K562 (cell line): ENCODE results near the gene RPP25. TPM values are rescaled to one million over a fixed set of nuclear protein-coding genes. Genes with fewer than 3 reads are reported as not detected.
A peak's percentile ranks its signal among the peaks of the same experiment; 100 is the strongest.

Experiments
- ARID2 ChIP-seq: fragments of 450-650 bp; IDR thresholded peaks from 2 replicates; pipeline ENCODE4 v1.6.1; 2017; ENCODE audit warnings: antibody characterized with exemption, mild to moderate bottlenecking
- ATF6 ChIP-seq: sonication (generic); formaldehyde crosslinking; IDR thresholded peaks from 2 replicates; pipeline ENCODE4 v1.4.0; 2020; ENCODE audit warnings: mild to moderate bottlenecking, missing genetic modification reagents
- CBX1 ChIP-seq: sonication (generic); IDR thresholded peaks from 2 replicates; pipeline ENCODE4 v1.6.1; 2016; ENCODE audit warnings: antibody characterized with exemption, low read depth, mild to moderate bottlenecking
- HSF4 ChIP-seq: fragments of 250-450 bp; sonication (Bioruptor Pico); IDR thresholded peaks from 2 replicates; pipeline ENCODE4 v2.1.2; 2022; ENCODE audit warnings: mild to moderate bottlenecking, moderate library complexity, borderline replicate concordance
- RUNX1 ChIP-seq: sonication (generic); IDR thresholded peaks from 2 replicates; pipeline ENCODE4 v1.6.1; 2016; ENCODE audit warnings: antibody characterized with exemption, low read depth
- ZBTB11 ChIP-seq, 3 experiments: fragments of 200-800 bp in 1 of 3; fragments of 250-450 bp in 1 of 3; fragments of 450-650 bp in 1 of 3; sonication (Bioruptor Pico) in 1 of 3; sonication (Bioruptor generic) in 1 of 3; formaldehyde crosslinking in 1 of 3; IDR thresholded peaks; 2 replicates each; pipeline versions ENCODE4 v1.6.1 to v1.8.0; 2016 to 2022; ENCODE audit warnings: mild to moderate bottlenecking in 2 of 3, missing genetic modification characterization in 2 of 3, missing compliant biosample characterization in 1 of 3, moderate library complexity in 1 of 3
- ZNF699 ChIP-seq: fragments of 250-450 bp; sonication (Bioruptor Pico); IDR thresholded peaks from 2 replicates; pipeline ENCODE4 v1.8.0; 2021; ENCODE audit warnings: mild to moderate bottlenecking, moderate library complexity; ENCODE audit not compliant: insufficient replicate concordance
- polyA plus RNA-seq, 8 experiments: library from polyadenylated mRNA; depleted of rRNA in 4 of 8; stranded (reverse) in 5 of 8; unstranded in 3 of 8; fragments of >200 nt; fragmentation: Nextera tagmentation in 2 of 8; fragmentation: Illumina TruSeq in 1 of 8; extraction: Ambion mirVana in 2 of 8; extraction: Trizol in 1 of 8; gene quantifications; 2 replicates each; pipeline versions ENCODE4 v1.2.1 to v1.2.3, GENCODE V29; 2011 to 2014; ENCODE audit warnings: inconsistent platforms in 1 of 8, missing spikeins in 1 of 8
- total RNA-seq, 7 experiments: library from RNA; depleted of rRNA in 6 of 7; stranded (reverse); fragments of >200 nt in 6 of 7; fragmentation: Illumina TruSeq in 2 of 7; extraction: Trizol in 2 of 7; gene quantifications; 2 replicates each; pipeline versions ENCODE4 v1.2.1 to v1.2.3, GENCODE V29; 2011 to 2021; ENCODE audit warnings: low replicate concordance in 1 of 7
- TF ChIP-seq, protein P1 (sequence below), 2 experiments: fragments of 450-650 bp in 1 of 2; sonication (generic) in 1 of 2; formaldehyde crosslinking in 1 of 2; IDR thresholded peaks in 1 of 2; conservative IDR thresholded peaks in 1 of 2; 2 replicates each; pipeline versions ENCODE4 v1.6.1 to v1.8.1; 2016 to 2023; ENCODE audit warnings: mild to moderate bottlenecking in 2 of 2, moderate library complexity in 2 of 2, inconsistent platforms in 1 of 2, missing genetic modification reagents in 1 of 2
- TF ChIP-seq, protein P2 (sequence below): sonication (generic); formaldehyde crosslinking; IDR thresholded peaks from 2 replicates; pipeline ENCODE4 v1.8.0; 2023; ENCODE audit warnings: missing genetic modification reagents, mild to moderate bottlenecking, borderline replicate concordance
- TF ChIP-seq, protein P3 (sequence below): sonication (generic); formaldehyde crosslinking; IDR thresholded peaks from 2 replicates; pipeline ENCODE4 v1.8.0; 2022; ENCODE audit warnings: mild to moderate bottlenecking, missing genetic modification reagents, borderline replicate concordance

The RPP25 gene
- total and polyA plus RNA-seq, 9 of the 15 experiments (the other 6 are each of a cell fraction or from before 2014, with no cell fraction given), result 1.1 to 12.3 (median 5.6) TPM

GRCh38 chr15:74956648-74957475, at the start of gene RPP25 (continued):
- no peak for TF ChIP-seq ZNF699 (CRISPR knock-in tag)
- no peak for TF ChIP-seq ZBTB11 (CRISPR knock-in tag; IDR thresholded peaks at IDR 0.05)
- no peak for TF ChIP-seq HSF4 (CRISPR knock-in tag)
- TF ChIP-seq, protein P1, sequence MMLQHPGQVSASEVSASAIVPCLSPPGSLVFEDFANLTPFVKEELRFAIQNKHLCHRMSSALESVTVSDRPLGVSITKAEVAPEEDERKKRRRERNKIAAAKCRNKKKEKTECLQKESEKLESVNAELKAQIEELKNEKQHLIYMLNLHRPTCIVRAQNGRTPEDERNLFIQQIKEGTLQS (IDR thresholded peaks at IDR 0.05), result no peak
- TF ChIP-seq, protein P1 (CRISPR knock-in tag; conservative IDR thresholded peaks at IDR 0.05), result no peak
- no peak for TF ChIP-seq ARID2
- no peak for TF ChIP-seq RUNX1
- 0 out of 2 replicates have a peak, but pooled peaks have one; percentile 5 for TF ChIP-seq CBX1
- no peak for TF ChIP-seq ATF6 (CRISPR knock-in tag)
- TF ChIP-seq, protein P2, sequence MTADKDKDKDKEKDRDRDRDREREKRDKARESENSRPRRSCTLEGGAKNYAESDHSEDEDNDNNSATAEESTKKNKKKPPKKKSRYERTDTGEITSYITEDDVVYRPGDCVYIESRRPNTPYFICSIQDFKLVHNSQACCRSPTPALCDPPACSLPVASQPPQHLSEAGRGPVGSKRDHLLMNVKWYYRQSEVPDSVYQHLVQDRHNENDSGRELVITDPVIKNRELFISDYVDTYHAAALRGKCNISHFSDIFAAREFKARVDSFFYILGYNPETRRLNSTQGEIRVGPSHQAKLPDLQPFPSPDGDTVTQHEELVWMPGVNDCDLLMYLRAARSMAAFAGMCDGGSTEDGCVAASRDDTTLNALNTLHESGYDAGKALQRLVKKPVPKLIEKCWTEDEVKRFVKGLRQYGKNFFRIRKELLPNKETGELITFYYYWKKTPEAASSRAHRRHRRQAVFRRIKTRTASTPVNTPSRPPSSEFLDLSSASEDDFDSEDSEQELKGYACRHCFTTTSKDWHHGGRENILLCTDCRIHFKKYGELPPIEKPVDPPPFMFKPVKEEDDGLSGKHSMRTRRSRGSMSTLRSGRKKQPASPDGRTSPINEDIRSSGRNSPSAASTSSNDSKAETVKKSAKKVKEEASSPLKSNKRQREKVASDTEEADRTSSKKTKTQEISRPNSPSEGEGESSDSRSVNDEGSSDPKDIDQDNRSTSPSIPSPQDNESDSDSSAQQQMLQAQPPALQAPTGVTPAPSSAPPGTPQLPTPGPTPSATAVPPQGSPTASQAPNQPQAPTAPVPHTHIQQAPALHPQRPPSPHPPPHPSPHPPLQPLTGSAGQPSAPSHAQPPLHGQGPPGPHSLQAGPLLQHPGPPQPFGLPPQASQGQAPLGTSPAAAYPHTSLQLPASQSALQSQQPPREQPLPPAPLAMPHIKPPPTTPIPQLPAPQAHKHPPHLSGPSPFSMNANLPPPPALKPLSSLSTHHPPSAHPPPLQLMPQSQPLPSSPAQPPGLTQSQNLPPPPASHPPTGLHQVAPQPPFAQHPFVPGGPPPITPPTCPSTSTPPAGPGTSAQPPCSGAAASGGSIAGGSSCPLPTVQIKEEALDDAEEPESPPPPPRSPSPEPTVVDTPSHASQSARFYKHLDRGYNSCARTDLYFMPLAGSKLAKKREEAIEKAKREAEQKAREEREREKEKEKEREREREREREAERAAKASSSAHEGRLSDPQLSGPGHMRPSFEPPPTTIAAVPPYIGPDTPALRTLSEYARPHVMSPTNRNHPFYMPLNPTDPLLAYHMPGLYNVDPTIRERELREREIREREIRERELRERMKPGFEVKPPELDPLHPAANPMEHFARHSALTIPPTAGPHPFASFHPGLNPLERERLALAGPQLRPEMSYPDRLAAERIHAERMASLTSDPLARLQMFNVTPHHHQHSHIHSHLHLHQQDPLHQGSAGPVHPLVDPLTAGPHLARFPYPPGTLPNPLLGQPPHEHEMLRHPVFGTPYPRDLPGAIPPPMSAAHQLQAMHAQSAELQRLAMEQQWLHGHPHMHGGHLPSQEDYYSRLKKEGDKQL (CRISPR knock-in tag), result no peak
- TF ChIP-seq, protein P3, sequence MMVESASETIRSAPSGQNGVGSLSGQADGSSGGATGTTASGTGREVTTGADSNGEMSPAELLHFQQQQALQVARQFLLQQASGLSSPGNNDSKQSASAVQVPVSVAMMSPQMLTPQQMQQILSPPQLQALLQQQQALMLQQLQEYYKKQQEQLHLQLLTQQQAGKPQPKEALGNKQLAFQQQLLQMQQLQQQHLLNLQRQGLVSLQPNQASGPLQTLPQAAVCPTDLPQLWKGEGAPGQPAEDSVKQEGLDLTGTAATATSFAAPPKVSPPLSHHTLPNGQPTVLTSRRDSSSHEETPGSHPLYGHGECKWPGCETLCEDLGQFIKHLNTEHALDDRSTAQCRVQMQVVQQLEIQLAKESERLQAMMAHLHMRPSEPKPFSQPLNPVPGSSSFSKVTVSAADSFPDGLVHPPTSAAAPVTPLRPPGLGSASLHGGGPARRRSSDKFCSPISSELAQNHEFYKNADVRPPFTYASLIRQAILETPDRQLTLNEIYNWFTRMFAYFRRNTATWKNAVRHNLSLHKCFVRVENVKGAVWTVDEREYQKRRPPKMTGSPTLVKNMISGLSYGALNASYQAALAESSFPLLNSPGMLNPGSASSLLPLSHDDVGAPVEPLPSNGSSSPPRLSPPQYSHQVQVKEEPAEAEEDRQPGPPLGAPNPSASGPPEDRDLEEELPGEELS (CRISPR knock-in tag), result no peak
